Stimulated activated CD4-positive, alpha-beta T cell treated with anti-CD3 and anti-CD28 coated beads, Interleukin-2, amount 100 ng/mL, for 48 hours (primary cell): ENCODE data around the gene KEAP1.

Experiments
- DNase-seq, 2 donors: peaks; one replicate each; pipeline ENCODE4 v3.0.0-alpha.2; 2020

Gene KEAP1

DNA sequence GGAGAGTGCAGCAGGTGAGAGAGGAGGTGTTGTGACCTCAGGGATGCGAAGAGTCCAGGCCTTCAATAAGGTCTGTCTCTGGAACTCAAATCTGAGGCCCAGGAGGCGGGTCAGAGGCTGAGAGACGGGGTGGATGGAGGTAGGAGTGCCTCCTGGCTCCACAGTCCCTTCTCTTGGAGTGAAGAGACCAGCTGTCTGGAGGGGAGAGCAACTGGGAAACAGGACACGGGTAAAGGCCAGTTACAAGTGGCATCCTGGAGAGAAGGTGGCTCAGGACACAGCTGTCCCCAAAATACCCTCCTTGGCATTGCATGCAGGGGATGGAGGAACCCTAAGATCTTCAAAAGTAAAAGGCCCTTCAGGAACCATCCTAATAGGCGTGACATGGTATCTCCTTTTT lies 63.6 kb downstream of the KEAP1 start:
- DNase-seq = no peak
